HCT116 (cell line): ENCODE measurements around the gene SRP9. TPM values are rescaled to one million over a fixed set of nuclear protein-coding genes. Genes with fewer than 3 reads are reported as not detected.

Experiments used
- ATAC-seq: fragments of 200-7000 bp; cut with Tn5 transposase; 2 replicates; pipeline ENCODE4 v1.9.1; 2020; ENCODE audit warnings: mild to moderate bottlenecking, moderate library complexity
- BruUV-seq: library from RNA; stranded (reverse); fragments of 400-500 nt; replicated peaks from 2 replicates; lab custom pipeline; 2021; lab: Mats Ljungman, UMichigan
- CTCF ChIA-PET: fragments of 300-600 bp; sonication (Branson Sonifier 250); formaldehyde crosslinking; loops from one replicate; lab custom pipeline; 2021; ENCODE audit warnings: antibody characterized with exemption; lab: Charles Lee
- POLR2A ChIA-PET: fragments of 300-600, 350-600 bp; sonication (Branson Sonifier 250); formaldehyde crosslinking; loops from one replicate; lab custom pipeline; 2021; ENCODE audit warnings: antibody characterized with exemption; lab: Charles Lee
- RAD21 ChIA-PET, 2 experiments: fragments of 300-600 bp; sonication (Branson Sonifier 250); formaldehyde crosslinking; loops; one replicate each; lab custom pipeline; 2023; ENCODE audit warnings: low total read pairs in 2 of 2; ENCODE audit not compliant: uncharacterized antibody in 2 of 2, unreplicated experiment in 2 of 2, low non-redundant PET in 1 of 2; lab: Charles Lee
- DNase-seq: peaks from one replicate; pipeline ENCODE4 v3.0.0-alpha.2; 2010; ENCODE audit warnings: low read depth, low spot score
- H2AFZ ChIP-seq: fragments of 200-600 bp; shearing (Covaris generic), sonication (generic); 2 replicates; pipeline ENCODE4 v1.6.1; 2017; ENCODE audit warnings: low read depth, mixed run types, mixed read lengths, antibody characterized with exemption, low read length; ENCODE audit not compliant: poor library complexity, severe bottlenecking
- H3K27ac ChIP-seq: 2 replicates; pipeline ENCODE4 v1.5.1; 2012; ENCODE audit warnings: low read depth, low read length
- H3K27me3 ChIP-seq: fragments of 200-600 bp; sonication (generic); 2 replicates; pipeline ENCODE4 v1.6.1; 2016; ENCODE audit warnings: mixed run types, low read length, mixed read lengths; ENCODE audit not compliant: insufficient read depth
- H3K36me3 ChIP-seq, 2 experiments: fragments of 200-500 bp in 1 of 2; fragments of 200-600 bp in 1 of 2; sonication (Bioruptor generic) in 1 of 2; sonication (generic) in 1 of 2; 2 replicates each; pipeline versions ENCODE4 v1.5.1 to v1.6.1; 2014 to 2016; ENCODE audit warnings: low read length in 2 of 2, inconsistent platforms in 1 of 2, mixed read lengths in 1 of 2, mixed run types in 1 of 2; ENCODE audit not compliant: insufficient read depth in 2 of 2, control insufficient read depth in 1 of 2
- H3K4me1 ChIP-seq, 2 experiments: fragments of 200-600 bp in 1 of 2; sonication (generic) in 1 of 2; 2 replicates each; pipeline versions ENCODE4 v1.5.1 to v1.6.1; 2012 to 2017; ENCODE audit warnings: low read length in 2 of 2, inconsistent platforms in 1 of 2, mild to moderate bottlenecking in 1 of 2, mixed read lengths in 1 of 2, mixed run types in 1 of 2, moderate library complexity in 1 of 2; ENCODE audit not compliant: insufficient read depth in 2 of 2, control insufficient read depth in 1 of 2
- H3K4me2 ChIP-seq: fragments of 200-600 bp; sonication (generic); 2 replicates; pipeline ENCODE4 v1.6.1; 2017; ENCODE audit warnings: mixed run types, low read length, mixed read lengths
- H3K4me3 ChIP-seq, 2 experiments: fragments of 200-600 bp in 1 of 2; sonication (generic) in 1 of 2; replicated peaks in 1 of 2; 2 replicates each; pipeline ENCODE4 v1.5.1; 2011 to 2016; ENCODE audit warnings: low read length in 2 of 2, control low read depth in 1 of 2, low read depth in 1 of 2, mild to moderate bottlenecking in 1 of 2, mixed read lengths in 1 of 2, mixed run types in 1 of 2
- H3K79me2 ChIP-seq: fragments of 200-600 bp; sonication (generic); 2 replicates; pipeline ENCODE4 v1.6.1; 2017; ENCODE audit warnings: mild to moderate bottlenecking, mixed run types, low read length, moderate library complexity, mixed read lengths; ENCODE audit not compliant: insufficient read depth
- H3K9ac ChIP-seq: fragments of 200-600 bp; sonication (generic); 2 replicates; pipeline ENCODE4 v1.6.1; 2016; ENCODE audit warnings: low read length, mixed read lengths
- H3K9me2 ChIP-seq: fragments of 200-600 bp; sonication (generic), shearing (Covaris generic); 2 replicates; pipeline ENCODE4 v1.6.1; 2017; ENCODE audit warnings: mixed run types, mild to moderate bottlenecking, moderate library complexity; ENCODE audit not compliant: insufficient read depth
- H3K9me3 ChIP-seq, 2 experiments: fragments of 200-500 bp in 1 of 2; fragments of 200-600 bp in 1 of 2; sonication (Bioruptor generic) in 1 of 2; sonication (generic) in 1 of 2; 2 replicates each; pipeline ENCODE4 v1.6.1; 2014 to 2017; ENCODE audit warnings: low read length in 2 of 2, mixed read lengths in 2 of 2, inconsistent platforms in 1 of 2, low read depth in 1 of 2, mild to moderate bottlenecking in 1 of 2, mixed run types in 1 of 2, moderate library complexity in 1 of 2; ENCODE audit not compliant: control insufficient read depth in 1 of 2, insufficient read depth in 1 of 2
- H4K20me1 ChIP-seq: fragments of 200-600 bp; sonication (generic), shearing (Covaris generic); 2 replicates; pipeline ENCODE4 v1.6.1; 2017; ENCODE audit warnings: mixed run types, mild to moderate bottlenecking, moderate library complexity; ENCODE audit not compliant: insufficient read depth
- CEBPB ChIP-seq: IDR thresholded peaks from 2 replicates; pipeline ENCODE4 v1.6.1; 2012; ENCODE audit warnings: low read depth
- ELF1 ChIP-seq: IDR thresholded peaks from 2 replicates; pipeline ENCODE4 v1.6.1; 2012; ENCODE audit warnings: low read depth, borderline replicate concordance
- EZH2 ChIP-seq: fragments of 200-600 bp; sonication (generic); IDR thresholded peaks from 2 replicates; pipeline ENCODE4 v1.6.1; 2017; ENCODE audit warnings: antibody characterized with exemption, mixed run types
- FOSL1 ChIP-seq: IDR thresholded peaks from 2 replicates; pipeline ENCODE4 v1.6.1; 2012; ENCODE audit warnings: low read depth
- JUND ChIP-seq: IDR thresholded peaks from 2 replicates; pipeline ENCODE4 v1.6.1; 2012
- POLR2AphosphoS5 ChIP-seq: IDR thresholded peaks from 2 replicates; pipeline ENCODE4 v1.6.1; 2011; ENCODE audit warnings: mild to moderate bottlenecking, low read depth, low read length, moderate library complexity
- SRF ChIP-seq: IDR thresholded peaks from 2 replicates; pipeline ENCODE4 v1.6.1; 2012; ENCODE audit warnings: low read depth
- TCF7L2 ChIP-seq: IDR thresholded peaks from 2 replicates; pipeline ENCODE4 v1.7.0; 2011; ENCODE audit warnings: borderline replicate concordance, inconsistent platforms; ENCODE audit not compliant: insufficient read depth, insufficient read length; ENCODE audit errors: extremely low read depth
- ZBTB33 ChIP-seq: IDR thresholded peaks from 2 replicates; pipeline ENCODE4 v1.6.1; 2011; ENCODE audit warnings: mild to moderate bottlenecking, low read length, moderate library complexity; ENCODE audit not compliant: insufficient replicate concordance; ENCODE audit errors: extremely low read depth
- ZFX ChIP-seq: fragments of 450-650 bp; IDR thresholded peaks from 2 replicates; pipeline ENCODE4 v1.6.1; 2017
- ZNF274 ChIP-seq: fragments of 200-500 bp; sonication (Bioruptor generic); IDR thresholded peaks from 2 replicates; pipeline ENCODE4 v1.6.1; 2014; ENCODE audit warnings: mild to moderate bottlenecking, low read depth, low read length, inconsistent platforms
- intact Hi-C: fragments of 100-400 bp; cut with micrococcal nuclease; formaldehyde crosslinking; loops from 2 replicates; pipeline ENCODE4 v1.10.0; 2022
- total RNA-seq: library from RNA; stranded (reverse); gene quantifications from one replicate; pipeline ENCODE4 v1.2.1, GENCODE V29; 2021; ENCODE audit not compliant: unreplicated experiment
- TF ChIP-seq, protein P1 (sequence below): IDR thresholded peaks from 2 replicates; pipeline ENCODE4 v1.6.1; 2012

The SRP9 gene
- total RNA-seq, 1 experiment from 2014 or later = 220 TPM

- no peaks in the 10 kb centered on the region for H3K9me3 ChIP-seq
- no peak overlapping the region for H3K4me2 ChIP-seq
- H3K79me2 ChIP-seq = no peaks in the 10 kb centered on the region
- intact Hi-C loops = no loop called here
- TF ChIP-seq POLR2AphosphoS5 (no peak), JUND (no peak), ELF1 (no peak), ZFX (no peak), FOSL1 (no peak), ZNF274 (no peak), TCF7L2 (no peak), ZBTB33 (no peak), CEBPB (no peak), EZH2 (no peak), SRF (no peak)
- TF ChIP-seq, protein P1, sequence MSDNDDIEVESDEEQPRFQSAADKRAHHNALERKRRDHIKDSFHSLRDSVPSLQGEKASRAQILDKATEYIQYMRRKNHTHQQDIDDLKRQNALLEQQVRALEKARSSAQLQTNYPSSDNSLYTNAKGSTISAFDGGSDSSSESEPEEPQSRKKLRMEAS = no peak
- TF ChIP-seq, all 23 proteins: peak for 0
- Histone ChIP-seq H2AFZ (no peak overlapping the region), H4K20me1 (no peaks in the 10 kb centered on the region), H3K36me3 (no peaks in the 10 kb centered on the region), H3K9me2 (no peaks in the 10 kb centered on the region), H3K27me3 (no peaks in the 10 kb centered on the region), H3K4me3 (no peak overlapping the region), H3K4me1 (peaks cover 12 to 20% of the 10 kb centered on the region in 2 experiments; a peak in 2 of 4 replicates), H3K9ac (no peak overlapping the region), H3K27ac (no peak overlapping the region)
- RAD21 ChIA-PET = no interaction called here
- no TSS peak for BruUV-seq
- ATAC-seq (no peak), DNase-seq (no peak)
- POLR2A ChIA-PET = no interaction called here
- CTCF ChIA-PET = interaction anchor here (2.8 kb wide), 1 partner anchor 10 kb away, joined by 11 read pairs; the partner anchor contains the start of gene SRP9
These were observed 10.5 kb upstream of the SRP9 start for GRCh38 chr1:225766967-225767633.
